Glomerular visceral epithelial cell (primary cell): ENCODE results near the gene BPHL.
"Not testable (repeated sequence)": the region's sequence is repeated elsewhere in the genome, so short reads cannot be mapped to it uniquely, and the experiment has no call there.

ENCODE experiments used
- DNase-seq: peaks from one replicate; pipeline ENCODE4 v3.0.0-alpha.2; 2016; ENCODE audit errors: extremely low spot score

The BPHL gene

GRCh38 chr6:3118353-3119039 is at the start of gene BPHL:
Gene BPHL (plus strand): TSS chr6:3118711. CDS start chr6:3118741, 30 bp downstream.
- peak; percentile 96 for DNase-seq

DNA sequence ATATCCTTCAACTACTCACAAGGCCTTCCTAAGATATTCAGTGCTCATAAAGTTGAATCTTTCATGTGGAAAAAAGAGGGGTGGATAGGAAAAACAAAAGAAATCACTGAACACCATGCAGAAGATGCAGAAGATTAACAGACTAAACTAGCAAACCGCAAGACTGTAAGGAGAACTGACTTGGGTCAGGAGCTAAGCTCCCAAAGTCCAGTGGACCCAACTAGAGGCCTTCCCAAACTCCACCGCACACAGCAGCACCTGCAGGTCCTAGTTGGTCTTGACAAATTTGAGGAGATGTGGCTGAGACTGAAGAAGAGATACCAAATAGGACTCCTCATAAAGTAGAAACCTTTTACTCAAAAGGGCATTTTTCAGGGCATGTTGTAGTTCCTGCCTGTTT is 46.9 kb upstream of the BPHL start:
- DNase-seq, result no peak

- DNase-seq, result no peak
Observed at GRCh38 chr6:3072798-3073197, 45.7 kb upstream of the BPHL start.

- no peak for DNase-seq
Observed at GRCh38 chr6:3073382-3073781, 45.1 kb upstream of the BPHL start.

DNA sequence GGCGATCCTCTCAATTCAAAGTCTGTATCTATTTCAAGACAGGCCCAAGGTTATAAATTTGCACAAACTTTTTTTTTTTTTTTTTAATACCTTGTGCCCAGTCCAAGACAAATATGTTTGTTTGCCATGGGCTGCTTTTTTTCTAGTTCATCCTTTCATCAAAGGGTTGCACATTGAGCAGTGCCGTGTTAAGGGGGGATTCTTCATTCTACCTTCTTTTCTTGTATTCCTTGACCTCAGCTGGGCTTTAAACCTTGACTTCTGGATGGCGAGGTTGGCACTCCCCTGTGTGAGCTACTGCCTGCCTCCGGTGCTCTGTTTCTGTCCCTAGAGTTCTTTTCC is 42.8 kb upstream of the BPHL start:
- no peak for DNase-seq

- DNase-seq, result no peak
Observed at GRCh38 chr6:3076320-3076719, 42.2 kb upstream of the BPHL start.

DNA sequence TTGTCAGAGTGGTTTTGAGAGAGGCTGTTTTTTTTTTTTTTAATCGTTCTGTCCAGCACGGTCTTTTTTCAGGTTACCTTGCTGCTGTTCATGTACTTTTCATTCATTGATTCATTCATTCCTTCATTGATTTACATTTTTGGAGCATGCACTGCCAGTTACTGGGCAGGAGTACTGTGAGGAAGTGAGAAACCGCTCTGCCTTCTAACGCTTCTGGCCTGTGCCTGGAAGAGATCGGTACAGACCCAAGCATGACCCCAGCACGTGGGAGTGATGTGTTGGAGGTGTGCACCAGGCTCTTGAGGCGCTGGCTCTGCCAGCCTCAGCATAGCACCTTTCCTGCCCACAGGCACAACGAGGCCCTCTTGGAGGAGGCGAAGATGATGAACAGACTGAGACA is 41.1 kb upstream of the BPHL start:
- no peak for DNase-seq

DNA sequence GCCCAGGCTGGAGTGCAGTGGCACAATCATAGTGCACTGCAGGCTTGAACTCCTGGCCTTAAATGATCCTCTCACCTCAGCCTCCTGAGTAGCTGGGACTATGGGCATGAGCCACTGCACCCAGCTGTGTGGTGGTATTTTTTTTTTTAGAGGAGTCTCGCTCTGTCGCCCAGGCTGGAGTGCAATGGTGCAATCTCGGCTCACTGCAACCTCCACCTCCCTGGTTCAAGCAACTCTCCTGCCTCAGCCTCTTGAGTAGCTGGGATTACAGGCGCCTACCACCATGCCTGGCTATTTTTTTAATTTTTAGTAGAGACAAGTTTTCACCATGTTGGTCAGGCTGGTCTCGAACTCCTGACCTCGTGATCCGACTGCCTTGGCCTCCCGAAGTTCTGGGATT is 39.6 kb upstream of the BPHL start:
- DNase-seq, result not testable (repeated sequence)

GRCh38 chr6:3079682-3080081 is 38.8 kb upstream of the BPHL start:
- no peak for DNase-seq

DNA sequence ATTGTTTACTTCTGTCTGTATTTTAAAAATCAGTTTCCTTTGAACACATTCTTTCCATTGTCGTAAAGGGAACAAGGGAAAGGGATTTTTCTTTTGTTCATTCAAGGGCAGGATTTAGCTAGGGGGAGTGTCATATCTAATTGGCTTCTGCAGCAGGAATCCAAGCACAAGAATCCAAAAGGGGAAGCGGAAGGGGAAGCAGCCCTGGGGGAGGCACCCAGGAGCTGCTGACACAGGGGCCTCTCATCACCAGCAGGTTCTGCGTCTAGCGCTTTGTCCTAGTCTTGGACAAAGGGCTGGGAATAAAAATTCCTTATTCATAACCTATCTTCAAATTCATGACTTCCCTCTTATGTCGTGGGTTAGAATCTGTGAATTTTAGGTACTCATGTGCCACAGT is 36.6 kb upstream of the BPHL start:
- DNase-seq, result no peak

DNA sequence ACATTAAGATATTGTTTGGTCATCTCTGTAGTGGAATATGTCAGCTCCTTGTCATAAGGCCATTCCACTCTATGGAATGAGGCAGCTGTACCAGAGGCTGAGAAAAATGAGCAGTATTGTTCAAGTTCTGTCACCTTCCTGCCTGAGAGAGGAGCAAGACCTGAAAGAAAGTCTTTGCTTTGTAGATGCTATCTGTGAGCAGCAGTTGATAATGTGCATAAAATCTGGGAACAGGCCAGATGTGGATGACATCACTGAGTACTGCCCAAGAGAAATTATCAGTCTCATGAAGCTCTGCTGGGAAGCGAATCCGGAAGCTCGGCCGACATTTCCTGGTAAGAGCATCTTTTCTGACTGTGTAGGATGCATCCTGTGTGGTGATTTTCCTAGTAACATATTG is 33.4 kb upstream of the BPHL start:
- DNase-seq, result no peak

DNA sequence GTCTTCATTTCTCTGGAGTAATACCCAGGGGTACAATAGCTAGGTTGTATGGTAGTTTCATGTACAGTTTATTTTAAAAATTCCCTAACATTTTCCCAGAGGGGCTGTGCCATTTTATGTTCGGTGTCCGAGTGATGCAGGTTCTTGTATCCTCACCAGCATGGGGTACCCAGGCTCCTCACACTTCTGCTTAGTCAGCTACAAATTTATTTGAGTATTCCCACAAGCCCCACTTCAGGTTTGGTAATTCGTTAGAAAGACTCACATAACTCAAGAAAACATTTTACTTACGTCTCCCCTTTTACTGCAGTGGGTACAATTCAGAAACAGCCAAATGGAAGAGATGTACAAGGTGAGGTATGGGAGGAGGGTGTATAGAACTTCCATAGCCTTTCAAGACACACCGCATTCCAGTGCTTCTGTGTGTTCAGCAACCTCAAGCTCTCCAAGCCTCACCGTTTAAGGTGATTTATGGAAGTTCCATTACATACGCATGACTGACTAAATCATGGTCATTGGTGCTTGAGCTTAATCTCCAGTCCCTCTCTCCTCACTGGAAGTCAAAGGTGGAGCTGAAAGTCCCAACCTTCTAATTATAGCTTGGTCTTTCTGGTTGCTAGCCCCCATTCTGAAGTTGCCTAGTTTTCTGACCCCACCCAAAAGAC is 32.1 kb upstream of the BPHL start:
- DNase-seq, result no peak

DNA sequence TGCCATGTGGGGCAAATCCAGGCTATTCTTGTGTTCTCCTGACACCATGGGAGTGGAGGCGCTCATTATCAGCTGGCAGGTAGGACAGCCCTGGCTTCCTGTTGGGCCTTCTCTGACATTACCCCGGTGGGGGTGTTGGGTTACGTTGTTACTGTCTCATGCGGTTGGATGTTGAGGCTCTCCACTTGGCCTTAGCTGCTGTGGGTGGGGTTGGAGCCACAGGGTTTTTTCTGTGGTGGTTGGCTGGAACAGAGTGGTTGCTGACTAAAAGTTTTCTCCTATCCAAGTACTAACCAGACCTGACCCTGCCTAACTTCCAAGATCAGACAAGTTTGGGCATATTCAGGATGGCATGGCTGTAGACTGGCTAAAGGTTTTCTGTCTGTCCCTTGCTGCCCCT is 30.1 kb upstream of the BPHL start:
- no peak for DNase-seq

- DNase-seq, result no peak
Observed at GRCh38 chr6:3088968-3089367, 29.5 kb upstream of the BPHL start.

GRCh38 chr6:3090013-3090412 is 28.5 kb upstream of the BPHL start:
- no peak for DNase-seq

DNA sequence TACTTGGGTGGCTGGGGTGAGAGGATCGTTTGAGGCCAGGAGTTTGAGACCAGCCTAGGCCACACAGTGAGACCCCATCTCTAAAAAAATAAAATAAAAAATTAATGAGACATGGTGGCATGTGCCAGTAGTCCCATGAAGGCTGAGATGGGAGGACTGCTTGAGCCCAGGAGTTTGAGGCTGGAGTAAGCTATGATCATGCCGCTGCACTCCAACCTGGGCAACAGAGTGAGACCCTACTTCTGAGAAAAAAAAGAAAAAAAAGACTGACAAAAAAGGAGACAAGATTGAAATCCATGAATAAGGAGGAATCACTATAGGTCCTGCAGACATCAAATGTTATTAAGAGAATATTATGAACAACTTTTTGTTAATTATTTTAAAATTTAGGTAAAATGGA is 23.7 kb upstream of the BPHL start:
- no peak for DNase-seq

DNA sequence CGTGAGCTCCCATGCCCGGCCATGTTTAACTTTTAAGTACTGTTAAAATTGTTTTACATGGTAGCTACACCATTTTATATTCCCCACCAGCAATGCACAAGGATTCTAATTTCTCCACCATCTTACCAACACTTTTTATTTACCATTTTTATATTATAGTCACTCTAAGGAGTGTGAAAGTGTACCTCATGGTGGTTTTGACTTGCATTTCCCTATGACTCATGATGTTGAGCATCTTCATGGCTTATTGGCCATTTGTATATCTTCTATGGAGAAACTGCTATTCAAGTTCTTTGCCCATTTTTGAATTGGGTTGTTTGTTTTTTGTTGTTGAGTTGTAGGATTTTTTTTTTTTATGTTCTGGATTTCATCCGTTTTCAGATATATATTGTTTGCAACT is 15.6 kb upstream of the BPHL start:
- no peak for DNase-seq

- DNase-seq, result no peak
Observed at GRCh38 chr6:3108746-3109414, 9.6 kb upstream of the BPHL start.

GRCh38 chr6:3109761-3110160 is 8.8 kb upstream of the BPHL start:
- no peak for DNase-seq

GRCh38 chr6:3114377-3114776 is 4.1 kb upstream of the BPHL start:
- no peak for DNase-seq

- no peak for DNase-seq
Observed at GRCh38 chr6:3117912-3118352, 579 bp upstream of the BPHL start.

GRCh38 chr6:3119040-3119723 is 671 bp downstream of the BPHL start:
- DNase-seq, result peak; percentile 37

- no peak for DNase-seq
Observed at GRCh38 chr6:3120765-3121089, 2.2 kb downstream of the BPHL start.
